ENCODE data around the gene BAIAP2L2. TPM values are rescaled to one million over a fixed set of nuclear protein-coding genes. Genes with fewer than 3 reads are reported as not detected.

BAIAP2L2 gene
- polyA plus RNA-seq, 1 donor, result 119 TPM

DNA sequence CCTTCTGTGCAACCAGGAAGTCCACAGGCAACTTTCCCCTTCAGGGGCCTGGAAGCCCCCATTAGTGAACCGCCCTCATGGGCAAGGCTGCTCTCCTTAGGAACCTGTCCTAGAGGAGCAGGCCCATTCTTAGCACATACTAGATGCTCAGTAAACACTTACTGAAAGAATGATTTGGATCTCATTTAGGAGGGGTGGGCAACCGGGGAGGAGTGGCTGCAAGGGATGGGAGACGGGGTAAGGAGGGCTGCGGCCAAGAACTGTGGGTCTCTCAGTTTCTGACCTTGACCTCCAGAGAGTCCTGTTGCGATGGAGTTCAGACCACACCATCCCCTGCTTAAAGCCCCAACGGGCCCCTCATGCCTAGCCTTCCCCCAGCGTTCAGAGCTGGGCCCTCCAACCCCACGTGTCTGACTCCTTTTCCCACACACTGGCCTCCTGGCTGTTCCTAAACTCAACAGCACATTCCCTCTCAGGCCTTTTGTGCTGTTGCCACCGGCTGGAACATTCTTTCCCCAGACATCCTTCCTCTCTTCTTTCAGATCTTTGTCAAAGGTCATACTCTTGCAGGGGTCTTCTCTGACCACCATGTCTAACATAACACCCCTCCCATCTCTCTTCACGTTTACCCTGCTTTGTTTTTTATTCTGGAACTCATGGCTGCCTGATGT is 74.0 kb downstream of the BAIAP2L2 start:
- Histone ChIP-seq H3K4me3 (ENCODE audit: low read length) (no peak overlapping the region), H3K4me1 (ENCODE audit: control insufficient read depth, insufficient read depth, low read length) (peaks cover 12% of the 10 kb centered on the region), H3K27ac (ENCODE audit: low read length) (no peak overlapping the region), H3K9me3 (ENCODE audit: control insufficient read depth, low read depth, low read length) (no peaks in the 10 kb centered on the region), H3K36me3 (ENCODE audit: control insufficient read depth, insufficient read depth, low read length) (no peaks in the 10 kb centered on the region), H3K27me3 (ENCODE audit: control insufficient read depth, insufficient read depth, low read length) (no peaks in the 10 kb centered on the region)
- no peak for DNase-seq
- no CpG with 5 or more reads among the region's 10 CpGs for WGBS (ENCODE audit: insufficient coverage, low lambda C conversion rate)

GRCh38 chr22:38035530-38035885 is 75.0 kb downstream of the BAIAP2L2 start:
- DNase-seq, result no peak
- no peaks in the 10 kb centered on the region for H3K36me3 ChIP-seq (ENCODE audit: control insufficient read depth, insufficient read depth, low read length)
- H3K4me1 ChIP-seq (ENCODE audit: control insufficient read depth, insufficient read depth, low read length), result peaks cover 15% of the 10 kb centered on the region
- no peak overlapping the region for H3K4me3 ChIP-seq (ENCODE audit: low read length)
- no CpG with 5 or more reads among the region's 9 CpGs for WGBS (ENCODE audit: insufficient coverage, low lambda C conversion rate)
- no peak overlapping the region for H3K27ac ChIP-seq (ENCODE audit: low read length)
- H3K9me3 ChIP-seq (ENCODE audit: control insufficient read depth, low read depth, low read length), result no peaks in the 10 kb centered on the region
- no peaks in the 10 kb centered on the region for H3K27me3 ChIP-seq (ENCODE audit: control insufficient read depth, insufficient read depth, low read length)

Other genes starting within 250 kb of the BAIAP2L2 start
- 14.5 TPM for gene MICALL1, start 204.4 kb downstream of the BAIAP2L2 start, polyA plus RNA-seq
- gene C22orf23, start 157.1 kb downstream of the BAIAP2L2 start, polyA plus RNA-seq, result 0.73 TPM
- 62.8 TPM for gene POLR2F, start 157.0 kb downstream of the BAIAP2L2 start, polyA plus RNA-seq
- gene SOX10, start 126.1 kb downstream of the BAIAP2L2 start, polyA plus RNA-seq, result 8.8 TPM
- 32.0 TPM for gene PICK1, start 53.3 kb downstream of the BAIAP2L2 start, polyA plus RNA-seq
- 2.3 TPM for gene SLC16A8, start 26.5 kb downstream of the BAIAP2L2 start, polyA plus RNA-seq
- 71.1 TPM for gene PLA2G6, start 71.1 kb upstream of the BAIAP2L2 start, polyA plus RNA-seq
- gene MAFF, start 91.3 kb upstream of the BAIAP2L2 start, polyA plus RNA-seq, result 20.2 TPM
- gene TMEM184B, start 162.3 kb upstream of the BAIAP2L2 start, polyA plus RNA-seq, result 56.5 TPM
- 125 TPM for gene CSNK1E, start 206.7 kb upstream of the BAIAP2L2 start, polyA plus RNA-seq